IMR-90 (cell line): Measurements from ENCODE around the gene PTPRG.

Experiments
- CEBPB ChIP-seq: IDR thresholded peaks from 2 replicates; pipeline ENCODE4 v1.6.1; 2012; ENCODE audit warnings: low read depth, low read length, improper control_type of control experiment
- FOS ChIP-seq: fragments of 150-350 bp; IDR thresholded peaks from 2 replicates; pipeline ENCODE4 v1.6.1; 2016; ENCODE audit warnings: low read depth, low read length
- POLR2A ChIP-seq: IDR thresholded peaks from 2 replicates; pipeline ENCODE4 v1.6.1; 2012; ENCODE audit warnings: mild to moderate bottlenecking, low read depth, low read length
- RFX5 ChIP-seq: IDR thresholded peaks from 2 replicates; pipeline ENCODE4 v1.8.0; 2012; ENCODE audit warnings: low read depth, mild to moderate bottlenecking, low read length, moderate library complexity
- TF ChIP-seq, protein P1 (sequence below): fragments of 150-350 bp; IDR thresholded peaks from 2 replicates; pipeline ENCODE4 v1.6.1; 2017; ENCODE audit warnings: mild to moderate bottlenecking, antibody characterized with exemption, low read length, low read depth

DNA sequence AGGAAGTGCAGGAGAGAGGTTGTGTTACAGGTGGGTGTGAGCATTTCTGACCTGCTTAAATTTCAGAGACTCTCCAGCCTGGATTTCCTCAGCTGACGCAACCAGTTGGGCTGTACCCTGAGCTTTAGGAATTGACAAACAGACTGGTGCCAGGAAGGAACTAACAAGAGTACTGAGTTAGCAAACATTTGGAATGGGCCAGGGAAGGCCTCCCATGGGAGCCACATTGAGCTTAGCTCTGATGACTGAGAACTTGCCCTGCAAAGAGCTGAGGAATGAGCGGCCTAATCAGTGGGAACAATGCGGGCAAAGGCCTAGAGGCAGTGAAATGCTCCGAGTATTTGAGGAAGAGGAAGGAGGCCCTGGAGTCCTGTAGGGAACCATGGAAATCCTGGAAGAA is 557.8 kb downstream of the PTPRG start:
- TF ChIP-seq, protein P1, sequence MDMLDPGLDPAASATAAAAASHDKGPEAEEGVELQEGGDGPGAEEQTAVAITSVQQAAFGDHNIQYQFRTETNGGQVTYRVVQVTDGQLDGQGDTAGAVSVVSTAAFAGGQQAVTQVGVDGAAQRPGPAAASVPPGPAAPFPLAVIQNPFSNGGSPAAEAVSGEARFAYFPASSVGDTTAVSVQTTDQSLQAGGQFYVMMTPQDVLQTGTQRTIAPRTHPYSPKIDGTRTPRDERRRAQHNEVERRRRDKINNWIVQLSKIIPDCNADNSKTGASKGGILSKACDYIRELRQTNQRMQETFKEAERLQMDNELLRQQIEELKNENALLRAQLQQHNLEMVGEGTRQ = no peak
- TF ChIP-seq POLR2A = no peak
- TF ChIP-seq CEBPB = no peak
- no peak for TF ChIP-seq RFX5
- no peak for TF ChIP-seq FOS
